GM19452 (cell line): Measurements from ENCODE around the gene HOXD12.

ENCODE experiments used
- ATAC-seq: cut with Tn5 transposase; IDR thresholded peaks from one replicate; pipeline ENCODE4 v1.9.1; 2021; ENCODE audit not compliant: unreplicated experiment

HOXD12 gene, protein sequence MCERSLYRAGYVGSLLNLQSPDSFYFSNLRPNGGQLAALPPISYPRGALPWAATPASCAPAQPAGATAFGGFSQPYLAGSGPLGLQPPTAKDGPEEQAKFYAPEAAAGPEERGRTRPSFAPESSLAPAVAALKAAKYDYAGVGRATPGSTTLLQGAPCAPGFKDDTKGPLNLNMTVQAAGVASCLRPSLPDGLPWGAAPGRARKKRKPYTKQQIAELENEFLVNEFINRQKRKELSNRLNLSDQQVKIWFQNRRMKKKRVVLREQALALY

DNA sequence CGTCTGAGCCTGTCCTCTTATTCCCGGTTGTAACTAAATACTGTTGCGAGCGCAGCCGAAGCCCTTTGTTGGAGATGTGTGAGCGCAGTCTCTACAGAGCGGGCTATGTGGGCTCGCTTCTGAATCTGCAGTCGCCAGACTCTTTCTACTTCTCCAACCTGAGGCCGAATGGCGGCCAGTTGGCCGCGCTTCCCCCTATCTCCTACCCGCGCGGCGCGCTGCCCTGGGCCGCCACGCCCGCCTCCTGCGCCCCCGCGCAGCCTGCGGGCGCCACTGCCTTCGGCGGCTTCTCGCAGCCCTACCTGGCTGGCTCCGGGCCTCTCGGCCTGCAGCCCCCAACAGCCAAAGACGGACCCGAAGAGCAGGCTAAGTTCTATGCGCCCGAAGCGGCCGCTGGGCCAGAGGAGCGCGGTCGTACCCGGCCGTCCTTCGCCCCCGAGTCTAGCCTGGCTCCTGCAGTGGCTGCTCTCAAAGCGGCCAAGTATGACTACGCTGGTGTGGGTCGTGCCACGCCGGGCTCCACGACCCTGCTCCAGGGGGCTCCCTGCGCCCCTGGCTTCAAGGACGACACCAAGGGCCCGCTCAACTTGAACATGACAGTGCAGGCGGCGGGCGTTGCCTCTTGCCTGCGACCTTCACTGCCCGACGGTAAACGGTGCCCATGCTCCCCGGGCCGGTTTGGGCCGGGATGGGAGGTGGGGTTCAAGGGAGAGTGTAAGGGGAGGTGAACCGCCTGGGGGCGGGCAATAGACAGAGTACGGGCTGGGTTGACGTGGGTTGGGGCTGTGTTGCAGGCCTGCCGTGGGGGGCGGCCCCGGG lies at the start of gene HOXD12:
Gene HOXD12, plus strand, starts transcription at position 68 of the 819 bp plus-strand sequence. Its CDS starts 7 bp downstream, at position 75.
- ATAC-seq = no peak

DNA sequence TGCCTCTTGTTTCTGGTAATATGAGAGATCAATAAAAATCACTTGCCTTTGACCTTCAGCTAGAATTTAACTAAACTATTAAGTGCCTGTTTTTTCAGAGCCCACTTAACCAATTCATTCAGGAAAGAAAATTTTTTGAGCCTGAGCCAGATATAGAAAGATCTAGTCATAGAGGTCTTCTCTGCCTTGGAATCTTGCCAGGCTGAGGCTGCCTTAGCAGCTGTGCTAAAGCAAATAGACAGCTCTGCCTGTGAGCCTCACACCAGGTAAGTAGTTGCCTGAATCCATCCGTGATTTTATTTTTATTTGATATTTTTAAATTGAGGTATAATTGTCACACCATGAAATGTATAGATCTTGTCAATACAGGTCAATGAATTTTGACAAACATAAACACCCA lies 43.2 kb upstream of the HOXD12 start:
- no peak for ATAC-seq

DNA sequence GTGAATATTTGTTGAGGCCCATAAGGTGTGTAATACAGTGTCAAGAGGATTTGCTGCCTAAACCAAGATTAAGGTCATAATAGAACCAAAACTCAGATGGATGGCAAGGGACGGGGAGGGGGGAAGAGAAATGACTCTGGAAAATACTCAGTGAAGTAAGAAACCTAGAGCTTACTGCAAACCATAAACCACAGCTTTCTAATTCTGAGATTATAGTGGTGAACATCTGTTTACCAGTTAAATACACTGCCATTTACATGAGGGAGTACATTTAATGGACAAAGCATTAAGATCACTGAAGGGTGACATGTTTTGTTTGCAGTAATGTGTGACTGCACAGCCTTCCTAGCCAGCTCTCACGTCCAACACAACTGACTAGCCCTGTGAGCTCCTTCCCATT lies 35.6 kb upstream of the HOXD12 start:
- no peak for ATAC-seq

DNA sequence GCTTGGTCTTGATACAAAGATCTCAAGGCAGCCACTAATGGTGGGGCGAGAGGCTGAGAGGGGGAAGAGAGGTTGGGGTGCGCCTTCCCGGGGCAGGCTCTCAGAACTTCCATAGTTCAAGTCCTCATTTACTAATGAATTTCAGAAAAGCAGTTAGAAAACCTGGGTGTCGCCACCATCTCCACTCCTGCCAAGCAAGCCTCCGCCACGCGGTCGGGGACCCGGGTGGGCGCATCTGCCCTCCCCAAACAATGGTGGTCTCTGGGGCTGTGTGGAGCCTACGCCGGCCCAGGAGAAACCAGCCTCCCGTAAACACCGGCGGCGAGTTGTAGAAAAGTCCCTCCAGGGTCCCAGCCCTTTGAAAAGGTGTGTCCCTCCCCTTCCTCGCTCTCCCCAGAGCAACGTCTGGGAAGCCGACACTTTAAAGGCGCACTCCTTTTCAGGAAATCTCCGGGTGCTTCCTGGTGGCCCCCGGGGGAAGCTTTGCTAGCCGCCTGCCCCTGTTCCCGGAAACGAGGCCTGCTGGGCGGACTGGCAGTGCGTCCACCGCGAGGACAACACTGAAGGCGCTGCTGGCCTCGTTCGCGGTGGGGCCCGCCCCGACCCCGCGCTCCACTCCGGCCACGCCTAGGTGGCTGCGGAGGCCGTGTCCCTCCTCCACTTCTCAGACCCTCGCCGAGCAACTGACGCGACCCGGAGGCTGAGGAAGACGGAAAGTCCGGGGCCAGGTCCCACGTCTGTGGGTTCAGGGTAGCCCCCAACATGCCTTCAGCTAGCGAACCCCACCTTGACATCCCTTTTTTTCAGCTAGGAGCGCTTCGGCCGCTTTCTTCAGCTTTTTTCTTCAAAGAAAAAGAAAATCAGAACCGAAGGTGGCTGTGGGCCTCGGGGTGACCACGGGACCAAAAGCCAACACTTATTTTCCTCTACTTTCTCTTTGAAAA lies 32.7 kb upstream of the HOXD12 start:
- no peak for ATAC-seq

DNA sequence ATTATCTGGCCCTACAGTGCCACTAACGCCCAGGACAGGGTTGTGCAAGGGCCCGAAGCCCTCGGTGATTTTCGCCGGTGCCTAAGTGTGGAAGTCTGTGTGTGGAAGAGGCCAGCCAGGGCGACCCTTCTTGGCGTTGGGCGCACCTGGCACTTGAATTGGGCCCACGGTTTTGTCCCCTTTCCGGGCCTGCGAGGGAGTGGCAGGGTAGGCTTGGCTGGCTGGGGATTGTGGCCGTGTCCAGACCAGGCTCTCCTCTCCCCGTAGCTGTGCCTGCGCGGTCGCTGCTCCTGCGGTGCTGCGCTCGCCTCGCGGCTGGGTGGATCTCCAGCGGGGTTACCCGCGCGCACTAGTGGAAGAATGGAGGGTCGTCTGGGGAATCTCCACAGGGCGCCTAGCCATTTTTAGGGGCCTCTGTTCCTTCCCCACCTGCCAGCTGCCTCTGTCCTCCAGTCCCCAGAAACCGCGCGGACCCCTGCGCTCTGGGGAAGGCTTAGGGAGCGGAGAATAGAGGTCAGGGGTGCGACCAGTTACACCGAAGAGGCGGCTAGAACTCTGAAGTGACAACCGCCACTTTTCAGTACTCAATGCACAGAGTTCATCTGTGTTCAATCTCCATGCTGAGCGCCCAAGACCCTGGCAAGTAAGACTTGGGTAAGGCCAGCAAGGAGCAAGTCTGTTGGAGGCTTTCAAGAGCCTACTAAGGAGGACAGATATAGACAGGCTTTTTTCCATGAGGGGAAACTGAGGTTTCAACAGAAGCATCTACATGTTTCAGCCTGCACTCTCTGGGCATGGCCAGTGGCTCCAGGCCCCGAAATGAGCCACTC lies 31.8 kb upstream of the HOXD12 start:
- no peak for ATAC-seq

DNA sequence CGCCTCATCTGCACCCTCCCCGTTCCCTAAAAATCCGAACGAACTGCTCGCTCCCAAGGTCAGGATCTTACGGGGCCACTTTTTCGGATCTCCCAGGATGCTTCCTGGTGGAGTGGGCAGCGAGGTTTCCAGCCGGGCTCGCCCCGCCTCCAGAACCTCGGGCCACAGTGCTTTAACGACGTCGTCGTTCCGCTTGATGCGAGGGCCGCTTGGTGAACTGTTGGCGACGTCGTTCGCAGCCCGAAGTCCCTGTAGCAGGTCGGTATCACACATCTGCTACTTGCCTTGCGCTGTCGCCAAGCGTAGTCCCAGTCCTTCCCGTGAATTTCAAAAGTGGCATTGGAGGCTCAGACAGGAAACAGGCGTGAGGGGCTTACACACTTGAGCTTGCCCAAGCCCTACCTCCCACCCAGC lies 31.2 kb upstream of the HOXD12 start:
- ATAC-seq = no peak

DNA sequence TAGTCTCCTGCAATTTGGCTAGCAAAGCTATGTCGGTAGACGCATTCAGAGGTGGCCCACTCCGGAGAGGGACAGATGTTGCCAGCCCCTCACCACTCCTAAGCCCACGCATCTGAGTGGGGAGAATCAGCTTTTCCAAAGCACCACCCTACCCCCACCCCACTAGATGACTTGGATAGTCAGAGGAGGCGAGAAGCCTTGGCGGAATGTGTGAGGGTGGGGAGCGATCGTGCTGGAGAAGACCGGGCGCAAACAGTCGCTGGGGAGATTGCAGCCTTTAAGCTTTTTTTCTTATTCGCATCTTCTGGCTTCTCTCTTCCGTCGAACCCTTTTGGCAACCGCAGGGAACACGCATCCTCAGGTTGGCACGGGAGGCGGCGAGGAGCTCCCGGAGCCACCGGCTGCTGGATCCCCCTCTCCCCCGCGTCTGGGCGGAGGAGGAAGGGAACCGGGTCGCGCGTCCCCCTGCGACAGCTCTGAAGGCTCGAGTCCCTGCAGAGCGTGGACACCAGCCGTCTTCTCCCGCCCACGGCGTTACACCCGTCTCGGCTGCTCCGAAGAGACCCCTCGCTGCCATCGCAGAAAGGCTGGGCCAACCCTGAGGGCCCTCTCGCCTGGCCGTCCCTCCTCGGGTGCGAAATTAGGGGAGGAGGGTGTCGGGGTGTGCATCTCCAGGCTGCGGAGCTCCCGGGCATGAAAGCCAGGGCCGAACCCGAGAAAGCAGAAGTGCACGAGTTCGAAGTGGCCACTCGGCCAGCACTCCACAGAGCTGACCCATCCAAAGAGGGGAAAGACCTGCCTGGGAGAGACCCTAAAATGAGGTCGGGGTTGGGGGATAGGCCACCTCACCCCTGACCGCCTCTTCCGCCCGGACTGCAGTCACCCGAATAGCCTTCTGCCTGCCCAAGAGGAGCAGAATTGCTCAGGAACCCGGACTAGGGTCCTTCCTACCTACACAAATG lies 28.0 kb upstream of the HOXD12 start:
- no peak for ATAC-seq

DNA sequence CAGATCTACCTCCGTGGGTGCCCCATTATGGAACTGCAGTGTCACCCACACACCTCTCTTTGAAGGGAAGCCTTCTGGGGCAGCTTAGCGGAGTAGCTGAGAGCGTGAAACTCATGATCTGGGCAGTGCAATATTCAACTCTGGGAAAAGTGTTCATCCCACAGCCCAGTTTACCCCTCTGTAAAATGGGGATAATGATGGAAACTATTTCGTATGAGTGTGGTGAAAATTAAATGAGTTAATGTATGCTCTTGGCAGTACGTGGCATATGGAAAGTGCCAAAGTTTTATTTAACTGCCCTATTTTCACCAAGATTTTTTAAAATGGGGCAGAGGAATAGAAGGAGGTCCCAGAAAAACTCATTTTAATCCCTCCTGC lies 27.3 kb upstream of the HOXD12 start:
- ATAC-seq = no peak

DNA sequence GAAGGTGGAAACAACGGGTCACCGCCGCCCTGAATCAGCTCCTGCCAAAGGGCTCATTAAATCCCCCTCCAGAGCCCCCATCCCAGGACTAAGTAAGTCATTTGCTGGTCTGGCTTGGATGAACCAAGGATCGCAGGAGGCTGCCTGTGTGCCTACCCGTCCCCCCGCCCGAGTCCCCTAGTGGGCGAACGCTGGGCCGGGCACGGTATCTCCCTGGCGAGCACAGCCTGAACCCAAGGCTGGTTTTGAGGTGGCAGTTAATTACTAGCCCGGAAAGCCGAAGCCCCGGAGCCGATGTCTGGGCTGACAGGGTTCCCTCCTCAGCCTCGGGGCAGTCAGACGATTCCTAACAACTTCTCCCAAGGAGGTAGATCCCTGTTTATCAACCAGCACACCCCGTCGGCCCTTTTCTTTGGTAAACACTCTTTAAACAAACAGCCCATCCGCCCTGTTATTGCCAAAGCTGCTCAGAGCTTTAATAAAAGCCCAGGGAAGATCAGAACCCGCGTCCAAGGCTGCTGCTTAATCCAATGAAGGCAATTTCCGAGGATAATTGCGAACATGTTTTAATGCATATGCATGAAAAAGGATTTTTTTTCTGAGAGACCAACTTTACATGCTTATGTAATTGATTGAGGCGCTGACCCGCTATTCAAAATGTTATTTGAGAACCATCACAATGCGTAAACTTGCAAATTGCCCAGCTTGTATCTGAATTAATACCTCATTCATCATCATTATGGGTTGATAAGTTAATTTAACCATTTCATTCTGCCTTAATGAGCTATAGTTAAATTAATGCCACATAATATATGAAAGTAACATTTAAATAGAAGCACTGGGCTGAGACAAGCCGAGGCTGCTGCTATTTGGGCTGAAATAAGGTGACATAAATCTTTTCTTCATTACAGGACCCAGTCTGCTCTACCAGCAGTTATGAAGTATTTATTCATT lies 26.4 kb upstream of the HOXD12 start:
- no peak for ATAC-seq

DNA sequence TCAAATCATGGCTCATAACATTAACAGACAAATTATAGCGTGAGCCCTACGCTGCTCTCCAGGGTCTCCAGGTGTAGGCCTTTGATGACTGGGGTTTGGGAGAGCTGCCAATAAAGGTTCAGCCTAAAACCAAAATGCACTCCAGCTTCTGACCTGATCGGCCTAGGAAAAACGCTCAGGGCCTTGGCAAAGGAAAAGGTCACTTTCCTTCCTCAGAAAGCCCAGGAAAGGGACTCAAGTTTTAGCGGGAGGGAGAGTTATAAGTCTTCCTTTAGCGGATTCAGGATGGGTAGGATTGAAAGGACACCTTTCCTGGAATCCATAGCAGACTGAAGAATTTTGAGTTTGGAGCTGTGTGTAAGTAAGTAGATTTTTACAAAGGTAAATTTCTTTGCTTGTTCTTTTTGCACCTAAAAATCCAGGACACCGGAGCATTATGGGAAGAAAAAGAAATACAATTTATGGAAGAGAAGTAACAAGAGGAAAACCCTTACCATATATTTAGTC lies 24.6 kb upstream of the HOXD12 start:
- ATAC-seq = no peak

DNA sequence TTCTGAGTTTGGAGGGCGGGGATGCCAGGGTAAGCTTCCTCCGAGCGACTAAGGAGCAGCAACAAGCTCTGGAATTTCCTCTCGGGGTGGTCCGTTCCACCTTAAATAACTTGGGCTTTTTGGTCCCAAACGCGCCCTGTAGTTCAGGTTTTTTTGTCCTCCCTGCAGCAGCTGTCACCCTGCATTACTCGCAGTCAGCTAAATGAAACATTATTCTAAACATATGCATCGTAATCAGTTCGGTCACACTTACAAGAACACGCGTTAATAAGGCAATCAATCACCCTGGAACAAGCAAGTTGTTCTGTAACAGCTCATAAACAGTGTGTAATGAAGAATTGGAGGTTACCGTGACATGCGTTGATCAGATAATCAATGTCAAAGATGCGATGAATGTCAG lies 24.1 kb upstream of the HOXD12 start:
- ATAC-seq = no peak

DNA sequence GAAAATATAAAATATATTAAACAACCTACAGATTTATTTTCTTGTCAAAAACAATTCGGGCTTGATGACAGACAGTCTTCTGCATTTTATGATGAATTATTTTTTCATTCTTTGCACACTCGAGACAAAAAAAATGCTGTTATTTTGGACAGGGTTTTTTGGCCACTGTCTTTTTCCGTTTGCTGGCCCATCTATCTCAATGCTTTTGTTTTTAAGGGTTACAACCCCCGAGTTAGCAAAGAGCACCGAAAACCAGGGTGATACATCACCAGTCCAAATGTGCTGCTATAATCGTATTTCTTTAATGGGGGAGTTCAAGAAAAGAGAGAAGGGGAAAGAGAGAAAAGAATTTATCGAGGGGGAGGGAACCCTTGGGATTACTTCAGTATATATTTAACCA lies 23.5 kb upstream of the HOXD12 start:
- no peak for ATAC-seq

DNA sequence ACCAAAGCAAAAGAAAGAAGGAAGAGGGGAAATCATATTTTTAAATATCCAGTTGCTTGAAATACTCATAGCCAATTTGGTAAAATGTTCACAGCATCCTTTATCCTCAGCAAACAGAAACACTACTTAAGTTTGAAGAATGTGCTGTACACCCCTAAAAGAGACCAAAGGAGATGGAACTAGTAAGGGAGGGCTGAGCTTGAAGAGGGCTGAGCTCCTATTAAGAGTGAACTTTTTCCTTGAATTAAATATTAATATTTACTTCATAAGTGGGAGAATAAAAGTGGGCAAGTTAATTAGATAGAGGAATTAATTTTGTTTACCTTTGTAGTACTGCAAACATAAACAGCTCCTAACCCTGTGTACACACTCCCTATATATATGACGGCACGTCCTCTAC lies 22.8 kb upstream of the HOXD12 start:
- no peak for ATAC-seq

DNA sequence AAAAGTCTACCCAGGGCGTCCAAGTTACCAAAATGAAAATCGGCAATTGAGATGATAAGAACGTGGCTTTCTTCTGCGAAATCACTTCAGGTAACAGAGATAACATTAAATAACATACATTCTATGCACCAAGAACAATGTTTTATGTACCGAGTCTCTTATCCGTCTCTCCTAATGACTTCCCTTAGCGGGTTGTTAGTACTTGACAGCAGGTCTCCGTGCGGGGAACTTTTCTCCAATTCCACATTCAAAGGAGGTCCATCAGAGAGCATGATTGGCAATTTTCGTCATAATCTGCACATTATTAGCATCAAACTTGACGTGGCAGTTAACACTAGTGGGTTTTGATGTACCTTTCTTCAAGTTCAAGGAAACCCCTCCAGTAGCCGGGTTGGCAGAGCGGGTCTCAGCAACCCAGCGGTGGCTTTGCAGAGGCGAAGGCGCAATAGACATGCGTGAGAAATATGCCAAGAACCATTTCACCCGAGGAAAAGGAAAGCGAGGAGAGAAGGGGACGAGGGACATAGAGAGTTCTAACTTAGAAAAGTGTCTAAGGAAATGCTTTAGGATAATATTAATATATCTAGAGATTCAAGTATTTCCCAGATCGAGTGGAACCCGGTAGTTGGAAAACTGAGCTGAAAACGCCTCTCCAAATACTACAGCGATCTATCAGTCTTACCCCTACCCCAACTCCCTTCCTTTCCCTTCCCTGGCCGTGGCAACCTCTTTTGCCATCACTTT lies 20.9 kb upstream of the HOXD12 start:
- no peak for ATAC-seq

DNA sequence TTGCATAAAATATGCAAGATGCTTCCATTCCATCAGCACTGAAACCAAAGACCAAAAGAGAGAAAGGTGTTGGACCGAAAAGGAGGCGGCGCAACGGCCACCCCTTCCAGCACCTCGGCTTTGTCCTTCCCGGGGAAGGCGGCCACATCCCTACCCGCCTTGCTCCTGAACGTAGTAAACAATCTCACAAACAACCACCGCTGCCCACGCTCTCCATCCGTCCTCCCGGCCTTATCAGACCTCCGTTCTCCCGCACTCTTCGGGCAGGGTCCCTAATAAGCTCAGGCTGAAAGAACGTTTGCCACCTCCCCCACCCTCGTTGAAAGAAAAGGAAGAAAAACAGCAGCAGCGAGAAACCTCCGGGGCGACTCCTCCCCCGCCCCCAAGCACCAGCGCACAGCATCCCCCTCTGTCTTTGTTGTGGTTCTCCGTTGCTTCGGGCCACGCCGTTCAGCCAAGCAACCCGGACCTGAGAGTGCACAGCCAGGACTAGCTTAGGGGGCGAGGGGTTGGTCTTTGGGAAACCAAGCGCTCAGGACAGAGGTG lies 20.2 kb upstream of the HOXD12 start:
- ATAC-seq = no peak

DNA sequence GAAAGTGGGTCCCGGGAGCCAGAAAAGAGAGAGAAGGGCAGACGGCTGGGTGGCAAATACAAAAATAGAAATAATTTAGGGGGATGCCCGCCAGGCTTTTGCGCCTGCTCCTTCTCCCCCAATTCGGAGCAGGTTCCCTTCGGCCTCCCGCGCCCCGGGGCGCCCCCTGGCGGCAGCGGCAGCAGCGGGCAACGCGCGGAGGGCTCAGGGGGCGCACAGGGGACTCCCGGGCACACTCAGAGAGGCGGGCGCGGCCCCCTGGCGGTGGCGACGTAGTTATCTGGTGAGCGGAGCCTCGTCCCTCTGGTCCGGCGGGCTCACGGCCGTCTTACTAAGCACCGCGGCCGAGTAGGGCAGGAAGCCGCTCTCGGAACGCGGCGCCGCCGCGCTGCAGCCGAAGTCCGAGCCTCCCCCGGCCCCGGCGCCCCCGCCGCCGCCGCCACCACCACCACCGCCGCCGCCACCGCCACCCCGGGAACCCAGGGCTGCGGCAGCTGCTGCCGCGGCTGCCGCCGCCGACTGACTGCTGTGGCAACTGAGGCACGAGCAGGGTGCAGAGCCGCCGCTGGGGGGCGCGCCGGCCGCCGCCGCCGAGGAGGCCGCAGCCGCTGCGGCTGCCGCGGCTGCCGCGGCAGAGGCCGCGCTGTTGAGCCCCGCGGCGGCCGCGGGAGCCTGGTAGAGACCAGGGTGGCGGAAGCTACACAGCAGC lies 19.6 kb upstream of the HOXD12 start:
- ATAC-seq = no peak
